Nephron progenitor cell (in vitro differentiated cells): ENCODE data around the gene DYRK1B.

Source experiments
- DNase-seq: peaks from one replicate; pipeline ENCODE4 v3.0.0; 2021
- H3K27ac Mint-ChIP-seq: 2 replicates; pipeline ENCODE4 v1.8.0; 2021; ENCODE audit warnings: mild to moderate bottlenecking, moderate library complexity, mixed read lengths
- H3K27me3 Mint-ChIP-seq: 2 replicates; pipeline ENCODE4 v1.8.0; 2021; ENCODE audit warnings: mild to moderate bottlenecking, low read depth, mixed read lengths; ENCODE audit not compliant: poor library complexity
- H3K36me3 Mint-ChIP-seq: 2 replicates; pipeline ENCODE4 v1.8.0; 2021; ENCODE audit warnings: low read depth, mixed read lengths
- H3K4me1 Mint-ChIP-seq: 2 replicates; pipeline ENCODE4 v1.8.0; 2021; ENCODE audit warnings: mixed read lengths
- H3K4me3 Mint-ChIP-seq: 2 replicates; pipeline ENCODE4 v1.8.0; 2021; ENCODE audit warnings: mild to moderate bottlenecking, moderate library complexity, mixed read lengths
- H3K9me3 Mint-ChIP-seq: 2 replicates; pipeline ENCODE4 v1.8.0; 2021; ENCODE audit warnings: mild to moderate bottlenecking, moderate library complexity, mixed read lengths
- TF ChIP-seq, protein P1 (sequence below): fragments of 200-600 bp; sonication (generic); IDR thresholded peaks from 2 replicates; pipeline ENCODE4 v1.5.0; 2021; ENCODE audit warnings: antibody characterized with exemption

Gene DYRK1B

DNA sequence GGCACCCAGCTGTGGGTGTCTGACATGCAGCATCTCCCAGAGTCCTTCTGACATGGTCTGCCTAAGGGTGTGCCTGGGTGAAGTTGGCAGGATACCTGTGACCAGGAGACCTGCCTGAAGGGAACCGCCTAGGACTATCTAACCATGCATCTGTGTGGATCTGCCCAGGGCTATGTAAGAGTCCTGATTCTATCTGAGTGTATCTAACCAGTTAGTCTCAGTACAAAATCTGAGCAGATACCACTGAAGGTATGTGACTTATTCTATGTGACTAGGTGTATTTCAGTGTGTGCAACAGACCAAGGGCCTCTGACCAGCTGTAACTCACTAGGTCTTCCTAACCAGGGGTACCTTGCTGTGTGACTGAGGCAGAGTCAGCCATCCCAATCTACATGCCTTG lies 40.4 kb upstream of the DYRK1B start:
- Mint-ChIP-seq H3K27me3 (peaks cover 13% of the 10 kb centered on the region), H3K36me3 (no peaks in the 10 kb centered on the region), H3K4me3 (no peak overlapping the region), H3K27ac (no peak overlapping the region), H3K9me3 (no peaks in the 10 kb centered on the region), H3K4me1 (peaks cover 14% of the 10 kb centered on the region)
- TF ChIP-seq, protein P1, sequence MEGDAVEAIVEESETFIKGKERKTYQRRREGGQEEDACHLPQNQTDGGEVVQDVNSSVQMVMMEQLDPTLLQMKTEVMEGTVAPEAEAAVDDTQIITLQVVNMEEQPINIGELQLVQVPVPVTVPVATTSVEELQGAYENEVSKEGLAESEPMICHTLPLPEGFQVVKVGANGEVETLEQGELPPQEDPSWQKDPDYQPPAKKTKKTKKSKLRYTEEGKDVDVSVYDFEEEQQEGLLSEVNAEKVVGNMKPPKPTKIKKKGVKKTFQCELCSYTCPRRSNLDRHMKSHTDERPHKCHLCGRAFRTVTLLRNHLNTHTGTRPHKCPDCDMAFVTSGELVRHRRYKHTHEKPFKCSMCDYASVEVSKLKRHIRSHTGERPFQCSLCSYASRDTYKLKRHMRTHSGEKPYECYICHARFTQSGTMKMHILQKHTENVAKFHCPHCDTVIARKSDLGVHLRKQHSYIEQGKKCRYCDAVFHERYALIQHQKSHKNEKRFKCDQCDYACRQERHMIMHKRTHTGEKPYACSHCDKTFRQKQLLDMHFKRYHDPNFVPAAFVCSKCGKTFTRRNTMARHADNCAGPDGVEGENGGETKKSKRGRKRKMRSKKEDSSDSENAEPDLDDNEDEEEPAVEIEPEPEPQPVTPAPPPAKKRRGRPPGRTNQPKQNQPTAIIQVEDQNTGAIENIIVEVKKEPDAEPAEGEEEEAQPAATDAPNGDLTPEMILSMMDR = no peak
- no peak for DNase-seq

DNA sequence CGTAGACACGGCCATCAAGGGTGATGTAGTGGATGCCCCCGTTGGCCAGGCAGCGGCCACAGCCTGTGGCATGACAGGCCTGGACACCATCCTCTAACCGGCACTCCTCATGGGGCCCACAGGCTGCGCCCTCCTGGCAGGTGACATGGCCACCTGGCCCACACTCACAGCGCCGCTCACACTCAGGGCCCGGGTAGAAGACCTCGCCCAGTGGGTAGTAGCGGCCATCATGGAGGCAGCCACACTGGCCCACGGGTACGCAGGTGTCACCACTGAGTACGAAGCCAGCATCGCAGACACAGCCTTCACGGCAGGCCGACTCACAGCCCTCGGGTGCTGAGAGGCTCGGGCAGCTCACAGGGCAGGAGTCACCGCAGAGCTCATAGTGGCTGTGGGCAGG lies 39.4 kb upstream of the DYRK1B start:
- Mint-ChIP-seq H3K27me3 (peaks cover 18% of the 10 kb centered on the region), H3K4me3 (no peak overlapping the region), H3K9me3 (no peaks in the 10 kb centered on the region), H3K4me1 (peaks cover 12% of the 10 kb centered on the region), H3K36me3 (no peaks in the 10 kb centered on the region), H3K27ac (no peak overlapping the region)
- TF ChIP-seq, protein P1 = no peak
- no peak for DNase-seq

DNA sequence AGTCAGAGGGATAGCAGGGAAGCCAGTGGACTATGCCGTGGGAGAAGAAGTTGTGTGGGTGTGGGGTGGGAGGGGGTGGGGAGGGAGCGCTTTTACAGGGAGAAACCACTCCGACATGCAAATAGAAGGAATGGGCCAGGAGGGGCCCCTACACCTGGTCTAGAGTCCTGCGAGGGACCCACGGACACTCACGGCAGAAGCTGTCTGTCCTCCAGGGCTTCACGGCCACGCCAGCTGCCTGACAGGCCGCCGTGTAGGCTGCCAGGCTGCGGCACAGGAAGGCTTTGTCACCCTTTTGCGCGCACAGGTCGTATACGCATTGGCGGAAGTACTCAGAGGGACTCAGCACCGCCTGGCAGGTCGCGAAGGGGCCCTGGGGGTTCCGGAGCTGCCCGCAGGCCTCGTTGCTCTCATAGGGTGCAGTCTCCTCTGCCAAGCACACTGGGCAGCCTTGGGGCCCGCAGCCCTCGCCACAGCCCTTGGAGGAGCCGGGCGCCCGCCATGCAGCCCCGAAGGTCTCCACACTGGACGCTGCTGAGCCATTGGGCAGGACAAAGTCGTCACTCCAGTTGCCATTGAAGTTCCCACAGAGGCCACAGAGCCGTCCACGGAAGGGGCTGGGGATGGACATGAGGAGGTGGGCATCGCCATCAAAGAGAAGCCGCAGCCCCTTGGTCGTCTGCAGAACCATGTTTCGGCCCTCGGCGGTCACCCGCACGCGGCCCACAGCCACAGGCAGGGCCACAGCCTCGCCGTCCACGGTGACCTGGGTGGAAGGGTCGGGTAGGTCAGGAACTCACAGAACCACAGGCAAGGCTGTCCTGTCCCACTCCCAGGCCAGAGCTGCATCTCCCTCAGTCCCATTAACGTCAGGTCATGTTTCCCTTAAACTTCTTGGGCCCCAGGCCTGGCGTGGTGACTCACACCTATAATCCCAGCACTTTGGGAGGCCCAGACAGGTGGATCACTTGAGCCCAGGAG lies 38.2 kb upstream of the DYRK1B start:
- Mint-ChIP-seq H3K27ac (no peak overlapping the region), H3K4me3 (no peak overlapping the region), H3K9me3 (no peaks in the 10 kb centered on the region), H3K4me1 (peaks cover 8% of the 10 kb centered on the region), H3K27me3 (peaks cover 16% of the 10 kb centered on the region), H3K36me3 (no peaks in the 10 kb centered on the region)
- DNase-seq = no peak
- TF ChIP-seq, protein P1 = no peak

DNA sequence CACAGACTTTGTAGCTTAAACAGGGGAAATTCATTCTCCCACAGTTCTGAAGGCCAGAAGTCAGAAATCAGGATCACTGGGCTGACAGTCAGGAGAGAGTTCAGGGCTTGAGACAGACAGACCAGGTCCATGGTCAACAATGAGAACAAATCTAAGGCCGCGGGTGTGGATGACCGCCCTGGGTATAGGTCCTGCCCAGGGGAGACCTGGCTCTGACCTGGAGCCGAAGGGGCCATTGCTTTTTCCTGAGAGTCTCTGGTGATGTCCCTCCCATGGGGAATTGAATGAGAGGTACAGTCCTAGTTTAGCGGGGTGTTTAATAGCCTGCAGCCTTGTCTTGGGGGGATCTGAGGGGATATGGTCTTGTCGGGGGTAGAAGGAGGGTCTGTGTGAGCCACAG lies 37.4 kb upstream of the DYRK1B start:
- Mint-ChIP-seq H3K4me3 (no peak overlapping the region), H3K27ac (no peak overlapping the region), H3K27me3 (peaks cover 16% of the 10 kb centered on the region), H3K9me3 (no peaks in the 10 kb centered on the region), H3K36me3 (no peaks in the 10 kb centered on the region), H3K4me1 (peaks cover 8% of the 10 kb centered on the region)
- TF ChIP-seq, protein P1 = no peak
- DNase-seq = no peak

DNA sequence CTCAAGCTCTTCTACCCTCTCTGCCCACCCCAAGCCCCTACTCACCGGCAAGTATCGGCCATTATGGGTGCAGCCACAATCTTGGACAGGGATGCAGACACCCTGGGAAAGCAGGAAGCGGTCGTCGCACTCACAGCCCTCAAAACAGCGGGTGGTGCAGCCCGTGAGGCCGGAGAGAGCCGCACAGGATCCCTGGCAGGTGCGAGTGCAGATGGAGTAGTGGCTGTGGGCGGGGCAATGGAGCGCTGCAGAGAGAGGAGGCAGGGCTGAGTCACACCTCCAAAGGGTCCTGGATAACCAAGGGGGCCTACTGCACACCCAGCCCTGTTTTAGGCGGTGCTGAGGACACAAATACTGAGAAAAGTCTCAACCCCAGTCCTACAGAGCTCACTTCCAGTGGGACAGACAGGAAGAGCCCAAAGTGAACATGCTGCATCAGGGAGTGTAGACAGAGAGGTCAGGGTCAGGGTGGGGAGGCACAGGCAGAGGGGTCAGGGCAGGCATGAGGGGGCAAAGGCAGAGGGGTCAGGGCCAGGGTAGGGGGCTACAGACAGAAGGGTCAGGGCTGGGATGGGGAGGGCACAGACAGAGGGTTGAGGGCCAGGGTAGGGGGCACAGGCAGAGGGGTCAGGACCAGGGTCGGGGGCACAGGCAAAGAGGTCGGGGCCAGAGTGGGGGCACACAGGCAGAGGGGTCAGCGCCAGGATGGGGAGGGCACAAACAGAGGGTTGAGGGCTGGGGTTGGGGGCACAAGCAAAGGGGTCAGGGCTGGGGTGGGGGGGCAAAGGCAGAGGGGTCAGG lies 36.4 kb upstream of the DYRK1B start:
- peak; percentile 30 for DNase-seq

More for the DNA sequence above, 36.4 kb upstream of the DYRK1B start:
- no peaks in the 10 kb centered on the region for H3K9me3 Mint-ChIP-seq
- peaks cover 8% of the 10 kb centered on the region for H3K4me1 Mint-ChIP-seq
- H3K27me3 Mint-ChIP-seq = peaks cover 20% of the 10 kb centered on the region
- no peaks in the 10 kb centered on the region for H3K36me3 Mint-ChIP-seq
- H3K27ac Mint-ChIP-seq = no peak overlapping the region
- no peak overlapping the region for H3K4me3 Mint-ChIP-seq
- TF ChIP-seq, protein P1 = no peak
